Fibroblast of skin of right quadriceps (primary cell): Measurements from ENCODE around the gene DHX57.
A peak's percentile ranks its signal among the peaks of the same experiment; 100 is the strongest.
"Not testable (repeated sequence)": the region's sequence is repeated elsewhere in the genome, so short reads cannot be mapped to it uniquely, and the experiment has no call there.

ENCODE experiments used
- DNase-seq: peaks from one replicate; pipeline ENCODE4 v3.0.0-alpha.2; 2013

The DHX57 gene

DNA sequence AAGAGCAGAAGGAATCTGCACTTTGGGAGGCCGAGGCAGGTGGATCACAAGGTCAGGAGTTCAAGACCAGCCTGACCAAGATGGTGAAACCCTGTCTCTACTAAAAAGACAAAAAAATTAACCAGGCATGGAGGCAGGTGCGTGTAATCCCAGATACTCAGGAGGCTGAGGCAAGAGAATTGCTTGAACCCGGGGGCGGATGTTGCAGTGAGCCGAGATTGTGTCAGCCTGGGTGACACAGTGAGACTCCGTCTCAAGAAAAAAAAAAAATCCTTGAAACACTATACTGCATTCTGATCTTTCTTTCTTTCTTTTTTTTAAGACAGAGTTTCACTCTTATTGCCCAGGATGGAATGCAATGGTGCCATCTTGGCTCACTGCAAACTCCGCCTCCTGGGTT, 80.7 kb downstream of the DHX57 start:
- not testable (repeated sequence) for DNase-seq

DNA sequence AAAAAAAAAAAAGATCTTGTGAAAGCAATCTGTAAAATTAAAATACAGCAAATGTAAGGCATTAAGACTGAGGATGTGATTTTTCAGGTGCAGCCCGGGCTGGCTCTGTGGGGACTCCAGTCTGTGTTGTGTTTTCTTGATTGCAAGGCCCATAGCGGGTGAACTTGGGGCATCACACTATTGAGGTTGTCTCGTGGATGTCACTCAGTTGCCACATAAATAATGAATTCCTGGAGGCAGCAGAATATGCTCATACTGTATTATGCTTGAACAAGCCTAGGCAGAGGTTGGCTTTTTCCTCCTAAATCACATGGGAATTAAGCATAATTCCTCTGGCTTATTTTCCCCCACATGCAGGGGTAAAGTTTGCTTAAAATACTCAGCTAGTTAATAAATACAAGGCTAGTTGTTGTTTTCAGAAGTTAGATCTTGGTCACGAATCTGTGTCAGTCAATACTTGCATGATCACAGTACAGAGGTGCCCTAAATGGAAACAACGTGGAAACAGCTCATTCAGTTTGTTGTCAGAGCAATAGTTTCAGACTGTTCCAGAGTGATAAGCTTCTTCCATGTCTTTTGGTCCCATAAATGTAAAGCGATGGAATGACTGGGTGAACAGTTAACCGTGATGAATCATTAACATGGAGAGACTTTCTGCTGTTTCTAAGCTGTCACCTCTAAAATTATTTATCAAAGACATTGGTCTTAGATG, 81.3 kb downstream of the DHX57 start:
- DNase-seq = no peak

DNA sequence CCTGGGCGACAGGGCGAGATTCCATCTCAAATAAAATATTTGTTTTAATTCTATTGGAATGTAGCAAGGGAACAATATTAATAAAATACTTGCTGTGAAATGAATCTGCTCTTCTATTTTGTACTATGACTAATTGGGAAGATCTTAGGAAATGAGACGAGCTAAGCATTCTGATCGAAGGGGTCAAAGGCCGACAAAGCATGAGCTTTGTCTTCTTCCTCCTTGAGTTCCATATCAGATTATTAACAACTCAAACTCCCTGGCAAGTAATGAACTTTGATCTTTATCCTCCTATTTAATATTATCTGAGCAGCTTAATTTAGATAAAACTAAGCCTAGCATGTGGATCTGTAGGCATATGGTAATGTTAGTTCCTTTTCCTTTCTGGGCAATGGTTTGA, 82.2 kb downstream of the DHX57 start:
- DNase-seq = no peak

DNA sequence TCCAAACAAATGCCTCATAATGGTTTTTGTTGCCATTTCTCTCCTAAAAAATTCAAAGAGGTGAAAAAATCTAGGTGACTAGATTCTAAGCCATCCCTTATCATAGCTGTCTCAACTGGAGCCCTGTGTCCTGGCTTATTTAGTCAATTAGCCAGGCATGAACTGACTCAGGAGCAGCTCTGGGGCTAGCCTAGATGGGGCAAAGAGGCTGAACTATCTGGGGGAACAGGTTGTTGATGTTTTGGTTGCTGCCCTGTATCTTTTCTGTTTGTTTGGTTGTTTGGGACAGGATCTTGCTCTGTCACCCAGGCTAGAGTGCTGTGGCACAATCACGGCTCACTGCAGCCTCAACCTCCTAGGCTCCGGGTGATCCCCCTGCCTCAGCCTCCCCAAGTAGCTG, 83.0 kb downstream of the DHX57 start:
- no peak for DNase-seq

DNA sequence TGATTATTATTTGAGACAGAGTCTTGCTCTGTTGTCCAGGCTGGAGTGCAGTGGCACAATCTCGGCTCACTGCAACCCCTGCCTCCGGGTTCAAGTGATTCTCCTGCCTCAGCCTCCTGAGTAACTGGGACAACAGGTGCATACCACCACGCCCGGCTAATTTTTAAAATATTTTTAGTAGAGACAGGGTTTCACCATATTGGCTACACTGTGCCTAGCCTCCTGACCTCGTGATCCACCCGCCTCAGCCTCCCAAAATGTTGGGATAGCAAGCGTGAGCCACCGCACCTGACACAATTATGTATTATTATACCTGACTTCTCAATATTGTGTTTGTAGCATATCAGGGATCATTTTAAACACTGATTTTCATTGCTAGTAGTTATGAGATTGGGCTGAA, 83.4 kb downstream of the DHX57 start:
- DNase-seq = not testable (repeated sequence)

DNA sequence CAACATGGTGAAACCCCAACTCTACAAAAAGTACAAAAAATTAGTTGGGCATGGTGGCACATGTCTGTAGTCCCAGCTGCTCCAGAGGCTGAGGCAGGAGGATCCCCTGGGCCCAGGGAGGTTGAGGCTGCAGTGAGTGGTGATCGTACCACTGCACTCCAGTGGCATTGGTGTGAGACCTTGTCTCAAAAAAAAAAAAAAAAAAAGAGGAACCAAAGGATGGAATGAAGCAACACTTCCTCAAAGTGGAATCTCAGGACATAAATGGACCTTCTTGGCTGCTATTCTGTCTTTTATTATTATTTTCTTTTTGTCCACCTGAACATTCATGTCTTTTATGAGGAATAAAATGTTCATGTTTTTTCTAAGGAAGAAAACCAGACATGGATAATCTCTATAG, 84.0 kb downstream of the DHX57 start:
- no peak for DNase-seq

DNA sequence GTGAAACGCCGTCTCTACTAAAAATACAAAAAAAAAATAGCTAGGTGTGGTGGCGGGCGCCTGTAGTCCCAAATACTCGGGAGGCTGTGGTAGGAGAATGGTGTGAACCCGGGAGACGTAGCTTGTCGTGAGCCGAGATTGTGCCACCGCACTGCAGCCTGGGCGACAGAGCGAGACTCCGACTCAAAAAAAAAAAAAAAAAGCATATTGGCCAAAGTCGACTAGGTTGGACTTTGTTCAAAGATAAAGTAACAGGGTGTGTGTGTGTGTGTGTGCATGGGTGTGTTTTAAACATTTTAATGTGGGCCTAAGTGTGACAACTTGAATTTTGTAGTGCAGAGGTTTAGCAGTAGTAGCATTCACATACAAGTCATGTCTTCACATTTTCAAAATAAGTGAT, 86.0 kb downstream of the DHX57 start:
- DNase-seq = no peak

DNA sequence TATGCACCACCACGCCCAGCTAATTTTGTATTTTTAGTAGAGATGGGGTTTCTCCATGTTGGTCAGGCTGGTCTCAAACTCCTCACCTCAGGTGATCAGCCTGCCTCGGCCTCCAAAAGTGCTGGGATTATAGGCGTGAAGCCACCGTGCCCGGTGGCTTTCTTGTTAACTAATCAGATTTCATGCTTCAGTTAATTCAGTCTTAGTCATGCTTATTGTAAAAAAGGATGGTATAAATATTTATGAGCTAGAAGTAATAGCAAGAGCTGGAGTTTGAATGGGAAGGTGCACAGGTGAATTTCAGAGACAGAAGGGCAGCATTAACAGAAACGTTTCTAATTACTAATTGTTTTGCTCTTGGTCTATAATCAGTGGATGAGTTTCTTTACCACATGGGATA, 87.4 kb downstream of the DHX57 start:
- DNase-seq = no peak

DNA sequence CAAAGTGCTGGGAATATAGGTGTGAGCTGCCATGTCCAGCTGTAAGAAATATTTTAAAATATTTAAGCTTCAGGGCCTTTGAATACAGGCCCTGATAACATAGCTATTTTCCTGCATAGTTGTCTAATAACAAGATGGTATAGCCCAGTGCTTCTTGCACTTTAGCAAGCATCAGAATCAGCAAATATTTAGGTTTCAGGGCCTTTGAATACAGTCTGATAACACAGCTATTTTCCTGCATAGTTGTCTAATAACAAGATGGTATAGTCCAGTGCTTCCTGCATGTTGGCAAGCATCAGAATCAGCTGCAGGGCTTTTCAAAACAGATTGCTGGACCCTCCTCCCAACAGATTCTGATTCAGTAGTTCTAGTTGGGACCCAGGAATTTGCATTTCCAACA, 92.1 kb downstream of the DHX57 start:
- no peak for DNase-seq

DNA sequence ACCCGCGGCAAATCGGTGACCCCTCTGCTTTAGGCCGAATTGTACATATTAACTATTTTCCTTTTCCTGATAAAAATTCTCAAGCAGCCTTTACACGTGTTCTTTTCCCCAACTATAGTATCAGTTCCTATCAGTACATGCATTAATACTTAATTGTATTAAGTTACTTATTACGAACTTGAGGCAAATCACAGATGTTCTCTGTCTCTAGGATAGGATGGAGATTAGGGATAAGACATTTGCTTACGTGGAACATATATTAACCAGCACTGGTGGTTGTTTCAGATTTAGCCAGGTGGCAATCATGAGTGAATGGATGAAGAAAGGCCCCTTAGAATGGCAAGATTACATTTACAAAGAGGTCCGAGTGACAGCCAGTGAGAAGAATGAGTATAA, 97.0 kb downstream of the DHX57 start:
- DNase-seq = no peak

DNA sequence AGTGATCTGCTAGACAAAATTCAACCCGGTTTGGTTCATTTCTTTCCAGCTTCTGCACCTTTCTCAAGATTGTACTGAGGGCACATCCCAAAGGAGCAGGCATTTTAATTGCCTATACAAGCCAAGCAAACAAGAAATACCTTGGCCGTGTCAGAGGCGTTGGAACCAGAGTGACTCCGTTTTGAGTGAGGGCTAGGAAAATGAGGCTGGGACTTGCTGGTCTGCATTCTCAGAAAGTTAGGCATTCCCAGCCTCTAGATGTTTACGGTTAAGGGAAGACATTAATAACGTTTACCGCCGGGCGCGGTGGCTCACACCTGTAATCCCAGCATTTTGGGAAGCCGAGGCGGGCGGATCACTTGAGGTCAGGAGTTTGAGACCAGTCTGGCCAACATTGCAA, 99.2 kb downstream of the DHX57 start:
- no peak for DNase-seq

DNA sequence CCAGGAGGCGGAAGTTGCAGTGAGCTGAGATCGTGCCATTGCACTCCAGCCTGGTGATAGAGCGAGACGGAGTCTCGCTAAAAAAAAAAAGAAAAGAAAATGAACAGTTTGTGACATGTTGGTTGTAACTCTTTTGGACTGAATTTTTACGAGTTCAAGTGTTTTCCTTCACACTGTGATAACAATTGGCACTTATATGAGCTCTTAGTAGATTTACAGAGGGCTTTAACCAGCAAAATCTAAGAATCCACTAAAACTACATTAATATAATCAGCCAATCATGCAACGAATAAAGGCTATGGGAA, 99.9 kb downstream of the DHX57 start:
- DNase-seq = no peak

DNA sequence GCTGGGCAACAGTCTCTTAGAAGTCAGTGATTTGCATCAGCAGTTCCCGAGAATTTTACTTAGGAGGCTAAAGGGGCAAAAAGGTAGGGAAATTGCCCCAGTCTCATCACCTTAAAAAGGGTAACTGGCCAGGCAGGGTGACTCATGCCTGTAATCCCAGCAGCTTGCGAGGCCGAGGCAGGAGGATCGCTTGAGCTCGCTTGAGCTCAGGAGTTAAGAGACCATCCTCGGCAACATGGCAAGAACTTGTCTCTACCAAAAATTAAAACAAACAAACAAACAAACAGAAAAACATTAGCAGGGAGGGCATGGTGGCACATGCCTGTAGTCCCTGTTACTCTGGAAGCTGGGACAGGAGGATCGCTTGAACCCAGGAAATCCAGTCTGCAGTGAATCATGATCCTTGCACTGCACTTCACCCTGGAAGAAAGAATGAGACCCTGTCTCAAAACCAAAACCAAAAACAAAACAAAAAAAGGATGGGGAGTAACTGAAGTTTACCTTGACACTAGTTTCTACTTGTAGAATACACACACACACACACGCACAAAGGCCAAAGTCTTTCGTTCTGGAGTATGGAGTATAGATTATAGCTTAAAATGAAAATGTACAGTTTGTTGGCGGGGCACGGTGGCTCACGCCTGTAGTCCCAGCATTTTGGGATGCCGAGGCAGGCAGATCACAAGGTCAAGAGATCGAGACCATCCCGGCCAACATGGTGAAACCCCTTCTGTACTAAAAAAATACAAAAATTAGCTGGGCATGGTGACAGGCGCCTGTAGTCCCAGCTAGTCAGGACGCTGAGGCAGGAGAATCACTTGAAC, 100.4 kb downstream of the DHX57 start:
- DNase-seq = no peak

DNA sequence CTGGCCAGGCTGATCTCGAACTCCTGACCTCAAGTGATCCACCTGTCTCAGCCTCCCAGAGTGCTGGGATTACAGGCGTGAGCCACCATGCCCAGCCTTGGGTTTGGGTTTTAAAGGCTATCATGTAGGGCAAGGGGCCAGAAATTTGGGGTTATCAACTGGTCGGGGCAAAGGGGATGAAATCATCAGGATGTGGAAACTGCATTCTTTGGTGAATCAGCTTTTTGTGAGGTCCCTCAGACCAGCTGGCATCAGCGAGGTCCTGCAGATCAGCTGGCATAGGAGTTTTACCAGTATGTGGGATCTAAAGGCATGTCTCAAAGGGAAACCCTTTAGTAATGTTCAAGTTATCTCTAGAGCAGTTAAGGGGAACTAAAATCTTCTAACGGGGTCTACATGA, 104.1 kb downstream of the DHX57 start:
- no peak for DNase-seq

DNA sequence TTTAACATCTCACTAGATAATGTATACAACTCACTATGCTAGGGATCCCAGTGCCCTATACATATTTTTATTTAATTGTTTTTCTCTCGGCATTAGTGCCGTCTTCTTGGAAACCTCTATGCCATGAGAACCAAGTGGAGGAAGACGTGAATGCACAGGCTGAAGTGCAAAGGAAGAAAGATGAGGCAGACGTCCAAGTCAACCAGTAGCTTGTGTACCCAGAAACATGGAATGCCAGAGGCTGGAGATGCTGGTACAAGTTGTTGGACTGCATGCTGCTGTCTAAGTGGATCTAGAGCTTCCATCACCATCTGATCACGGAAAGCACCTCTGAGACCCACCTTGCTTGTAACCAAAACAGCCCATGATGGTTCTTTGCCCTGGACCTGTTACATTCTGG, 110.2 kb downstream of the DHX57 start:
- DNase-seq = no peak

DNA sequence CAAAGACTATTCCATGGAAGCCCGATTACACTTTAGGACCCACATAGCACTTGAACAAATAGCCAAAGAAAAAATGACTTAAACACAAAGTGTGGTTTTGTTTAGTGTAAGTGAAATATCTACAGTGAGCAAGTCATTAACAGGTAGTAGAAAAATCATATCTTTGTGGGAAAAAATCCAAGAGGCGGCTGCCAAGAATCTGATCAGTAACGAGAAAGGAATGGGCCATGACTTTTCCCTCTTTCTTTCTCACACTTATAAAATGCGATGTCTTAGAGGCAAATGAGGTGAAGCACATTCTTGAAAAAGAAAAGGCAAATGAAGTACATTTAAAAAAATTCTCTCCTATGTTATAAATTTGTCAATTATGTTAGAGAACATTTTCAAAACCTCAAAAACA, 110.6 kb downstream of the DHX57 start:
- peak; percentile 87 for DNase-seq

DNA sequence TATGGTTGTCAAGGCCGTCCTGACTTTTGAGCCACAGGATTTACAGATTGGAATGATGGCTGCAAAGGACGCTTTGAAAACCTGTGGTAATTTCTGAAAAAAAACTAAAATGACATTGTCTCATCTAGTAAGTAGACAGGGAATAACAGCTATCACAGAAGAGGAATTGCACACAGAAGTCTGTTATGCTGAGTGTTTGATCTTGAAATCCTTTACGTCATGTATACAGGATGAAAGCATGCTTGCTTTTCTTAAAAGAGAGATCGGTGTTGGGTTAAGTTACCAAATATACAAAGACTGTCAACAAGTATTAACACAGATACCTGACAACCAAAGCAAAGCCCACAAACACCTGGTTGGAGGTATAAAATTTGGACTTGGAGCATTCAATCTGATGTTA, 112.0 kb downstream of the DHX57 start:
- no peak for DNase-seq

DNA sequence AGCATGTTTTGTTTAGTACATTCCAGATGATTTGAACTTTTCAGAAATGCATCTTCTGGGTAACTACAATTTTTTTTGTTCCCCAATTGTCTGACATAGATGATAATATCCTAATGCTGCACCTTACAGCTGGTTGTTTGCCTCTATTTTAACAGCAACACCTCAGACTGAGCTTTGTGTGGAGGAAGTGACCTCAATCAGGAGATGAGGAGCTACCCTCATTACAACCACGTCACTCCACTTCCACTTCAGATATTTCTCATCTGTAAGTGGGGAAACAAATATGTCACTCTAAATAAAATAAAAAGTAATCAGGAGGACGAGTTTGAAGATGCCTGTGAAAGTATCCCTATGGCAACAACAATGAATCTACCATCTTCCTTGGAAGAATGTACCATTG, 112.5 kb downstream of the DHX57 start:
- no peak for DNase-seq

DNA sequence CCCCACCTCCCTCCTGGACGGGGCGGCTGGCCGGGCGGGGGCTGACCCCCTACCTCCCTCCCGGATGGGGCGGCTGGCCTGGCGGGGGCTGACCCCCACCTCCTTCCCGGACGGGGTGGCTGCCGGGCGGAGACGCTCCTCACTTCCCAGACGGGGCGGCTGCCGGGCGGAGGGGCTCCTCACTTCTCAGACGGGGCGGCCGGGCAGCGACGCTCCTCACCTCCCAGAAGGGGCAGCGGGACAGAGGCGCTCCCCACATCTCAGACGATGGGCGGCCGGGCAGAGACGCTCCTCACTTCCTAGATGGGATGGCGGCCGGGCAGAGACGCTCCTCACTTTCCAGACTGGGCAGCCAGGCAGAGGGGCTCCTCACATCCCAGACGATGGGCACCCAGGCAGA, 119.8 kb downstream of the DHX57 start:
- DNase-seq = not testable (repeated sequence)

DNA sequence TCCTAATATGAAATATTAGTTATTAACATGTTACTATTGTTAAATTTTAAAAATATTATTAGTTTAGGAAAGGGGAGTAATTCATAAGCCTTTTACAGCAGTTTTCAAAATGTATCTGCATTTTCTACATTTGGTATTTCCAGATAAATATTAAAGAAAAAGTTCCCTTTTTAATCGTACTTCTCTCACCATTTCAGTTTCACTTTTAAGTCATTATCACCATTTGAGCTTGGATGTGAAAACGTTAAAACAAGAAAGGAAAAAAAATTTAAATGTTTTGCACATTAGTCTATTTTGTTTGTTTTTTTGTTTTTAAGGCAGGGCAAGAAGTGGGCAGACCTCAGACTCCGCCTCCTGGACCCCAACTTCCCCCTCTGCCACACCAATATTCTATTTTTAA, 121.2 kb downstream of the DHX57 start:
- DNase-seq = no peak

DNA sequence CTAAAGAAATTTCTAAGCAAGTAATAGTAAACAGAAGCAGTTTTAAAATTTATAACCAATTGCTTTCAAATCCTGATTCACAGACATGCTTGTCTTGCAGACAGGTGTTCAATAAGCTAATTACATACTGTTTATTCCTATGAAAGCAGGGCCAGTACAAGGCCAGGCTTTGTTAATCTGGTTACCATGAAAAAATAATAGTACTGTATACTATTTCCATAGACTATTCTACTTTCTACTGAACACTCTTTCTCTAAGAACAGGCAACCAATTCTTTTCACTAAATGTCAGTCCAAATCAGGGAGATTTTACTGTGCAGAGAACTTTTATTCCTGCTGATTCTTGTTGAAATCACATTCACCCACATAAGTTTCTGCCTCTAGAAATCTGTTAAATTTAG, 121.7 kb downstream of the DHX57 start:
- DNase-seq = no peak

DNA sequence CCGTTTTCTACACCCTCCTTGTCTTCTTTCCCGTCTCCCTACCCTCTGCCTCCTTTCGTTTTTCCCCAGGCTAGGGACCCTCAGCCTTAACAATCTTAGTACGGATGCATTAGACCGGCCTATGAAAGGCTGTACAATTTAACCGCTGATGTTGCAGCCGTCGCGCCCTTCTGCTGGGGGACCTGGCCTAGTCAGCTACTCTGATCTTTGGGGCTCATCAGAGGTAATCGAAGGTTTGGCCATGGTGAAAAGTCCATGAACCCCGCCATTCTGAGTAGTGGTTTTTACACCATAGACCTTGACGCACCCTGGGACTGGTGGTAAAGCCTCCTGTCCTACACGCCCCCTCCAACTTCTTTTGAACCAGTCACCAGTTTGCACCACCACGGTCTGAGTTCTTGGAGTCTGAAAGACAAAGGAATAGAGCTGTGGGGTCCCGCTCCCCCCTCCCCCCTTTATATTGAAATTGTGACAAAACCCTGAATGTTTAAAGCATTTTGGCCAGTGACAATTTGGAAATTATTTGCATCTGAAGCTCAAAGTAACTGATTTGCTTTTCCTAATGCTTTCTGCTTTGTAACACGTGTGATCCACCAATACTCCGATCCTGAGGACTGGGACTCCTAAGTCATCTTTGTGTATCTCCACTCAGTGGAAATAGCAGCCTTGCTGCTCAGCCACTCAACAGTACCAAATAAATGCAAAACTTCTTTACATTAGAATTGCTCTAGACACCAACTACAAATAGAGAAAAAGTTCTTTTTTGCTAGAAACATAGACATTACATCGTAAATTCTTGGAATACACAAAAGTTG, 123.9 kb downstream of the DHX57 start:
- DNase-seq = no peak

DNA sequence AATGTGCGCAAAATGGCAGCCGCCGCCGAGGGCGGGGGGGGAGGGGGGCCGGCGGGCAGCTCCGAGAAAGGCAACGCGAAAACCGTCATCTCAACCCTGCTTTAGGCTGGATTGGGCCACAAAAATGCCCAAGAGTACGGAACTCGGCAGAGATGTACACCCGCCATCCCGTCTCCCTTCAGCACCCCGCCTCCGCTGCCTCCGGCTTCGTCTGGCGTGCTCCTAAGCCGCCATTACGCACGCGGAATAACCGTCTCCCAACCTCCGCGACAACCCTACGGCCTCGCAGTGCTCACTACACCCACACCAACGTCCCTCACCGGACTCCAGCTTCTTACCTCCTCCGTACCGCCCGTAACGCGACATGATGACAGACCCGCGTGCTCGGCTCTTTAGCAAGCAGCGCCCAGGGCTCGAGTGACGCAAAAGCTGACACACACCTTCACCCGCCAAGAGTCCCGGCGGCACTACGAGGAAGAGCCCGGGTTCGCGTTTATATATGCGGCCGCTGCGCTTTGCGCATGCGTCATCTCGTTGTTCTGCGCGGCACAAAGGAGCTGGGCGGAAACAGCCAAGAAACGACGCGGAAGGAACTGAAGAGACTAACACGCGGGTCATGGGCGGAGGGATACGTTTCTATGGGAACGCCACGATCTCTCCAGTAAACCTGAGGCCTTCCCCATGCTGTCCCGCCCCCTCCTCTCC, 124.7 kb downstream of the DHX57 start, which contains the start of gene SRSF7:
TSS of gene SRSF7 (minus strand) at position 471 of the 705 bp plus-strand sequence. CDS start at position 366, 105 bp downstream.
- peak; percentile 100 for DNase-seq
